SU-DHL-6 (cell line): ENCODE data around the gene CALN1.

Experiments
- EZH2phosphoT487 ChIP-seq: fragments of 200-600 bp; sonication (generic), shearing (Covaris generic); conservative IDR thresholded peaks from 2 replicates; pipeline ENCODE4 v1.6.1; 2018; ENCODE audit warnings: mild to moderate bottlenecking, antibody characterized with exemption, low read length, moderate library complexity, mixed read lengths
- TF ChIP-seq, protein P1 (sequence below): fragments of 200-600 bp; sonication (generic); IDR thresholded peaks from one replicate; pipeline ENCODE4 v1.5.1; 2017; ENCODE audit warnings: antibody characterized with exemption, mild to moderate bottlenecking, low read length, moderate library complexity; ENCODE audit not compliant: insufficient read depth, poor library complexity, severe bottlenecking

DNA sequence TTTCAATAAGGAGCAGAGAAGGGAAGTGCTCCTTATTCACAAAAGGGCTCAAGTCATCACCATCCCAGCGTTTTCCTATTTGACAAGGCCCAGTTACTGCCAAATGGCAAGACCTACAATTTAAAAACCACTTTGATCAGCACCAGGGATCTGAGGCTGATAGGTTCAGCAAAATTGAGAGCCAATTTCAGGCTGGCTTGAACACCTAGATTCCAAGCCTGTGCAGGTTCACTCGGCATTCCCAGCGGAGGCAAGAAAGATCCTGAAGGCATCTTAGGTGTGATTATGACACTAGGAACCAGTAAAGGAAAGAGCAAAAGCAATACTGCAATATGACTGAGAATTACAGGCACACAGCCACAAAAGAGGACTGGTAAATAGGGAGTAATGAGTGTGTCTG lies 441.4 kb downstream of the CALN1 start:
- TF ChIP-seq, protein P1, sequence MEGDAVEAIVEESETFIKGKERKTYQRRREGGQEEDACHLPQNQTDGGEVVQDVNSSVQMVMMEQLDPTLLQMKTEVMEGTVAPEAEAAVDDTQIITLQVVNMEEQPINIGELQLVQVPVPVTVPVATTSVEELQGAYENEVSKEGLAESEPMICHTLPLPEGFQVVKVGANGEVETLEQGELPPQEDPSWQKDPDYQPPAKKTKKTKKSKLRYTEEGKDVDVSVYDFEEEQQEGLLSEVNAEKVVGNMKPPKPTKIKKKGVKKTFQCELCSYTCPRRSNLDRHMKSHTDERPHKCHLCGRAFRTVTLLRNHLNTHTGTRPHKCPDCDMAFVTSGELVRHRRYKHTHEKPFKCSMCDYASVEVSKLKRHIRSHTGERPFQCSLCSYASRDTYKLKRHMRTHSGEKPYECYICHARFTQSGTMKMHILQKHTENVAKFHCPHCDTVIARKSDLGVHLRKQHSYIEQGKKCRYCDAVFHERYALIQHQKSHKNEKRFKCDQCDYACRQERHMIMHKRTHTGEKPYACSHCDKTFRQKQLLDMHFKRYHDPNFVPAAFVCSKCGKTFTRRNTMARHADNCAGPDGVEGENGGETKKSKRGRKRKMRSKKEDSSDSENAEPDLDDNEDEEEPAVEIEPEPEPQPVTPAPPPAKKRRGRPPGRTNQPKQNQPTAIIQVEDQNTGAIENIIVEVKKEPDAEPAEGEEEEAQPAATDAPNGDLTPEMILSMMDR: no peak
- TF ChIP-seq EZH2phosphoT487: no peak
